ENCODE data around the gene ATP2B1.
A peak's percentile ranks its signal among the peaks of the same experiment; 100 is the strongest.

ATP2B1 gene

DNA sequence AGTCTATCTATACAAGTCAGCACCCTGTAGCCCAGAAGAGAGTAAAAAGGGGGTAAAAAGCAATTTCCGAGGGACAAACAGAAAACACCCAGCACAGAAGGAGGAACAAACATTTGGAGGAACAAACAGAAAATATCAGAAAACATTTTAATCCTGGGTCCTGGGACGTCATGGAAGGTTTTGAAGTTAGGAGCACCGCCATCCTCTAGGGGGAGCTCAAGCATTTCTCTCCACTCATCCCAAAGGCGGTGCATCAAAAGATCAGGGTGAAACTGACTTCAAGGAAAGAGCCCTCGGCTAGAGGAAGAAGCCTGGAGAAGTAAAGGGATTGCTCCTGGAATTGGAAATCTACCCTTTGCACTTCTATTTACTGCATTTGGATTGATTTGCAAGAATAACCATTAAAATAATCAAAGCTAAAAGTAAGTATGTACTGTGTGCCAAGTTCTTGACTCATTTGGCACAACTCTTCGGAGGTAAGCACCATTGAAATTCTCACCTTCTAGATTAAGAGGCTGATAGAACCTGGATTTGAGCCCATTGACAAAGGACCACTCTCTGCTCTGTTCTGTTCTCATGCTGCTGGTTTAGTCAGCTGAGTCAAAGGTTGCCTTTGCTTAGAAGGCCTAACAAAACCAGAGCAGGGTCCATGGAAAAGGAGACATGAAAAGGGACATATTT is 165.6 kb downstream of the ATP2B1 start:
- peak overlapping the region; percentile 1 to 7 (median 1) for H3K27ac Mint-ChIP-seq
- H3K4me1 Mint-ChIP-seq = peaks cover 38% of the 10 kb centered on the region
- H3K27me3 Mint-ChIP-seq (ENCODE audit: low read depth) = no peaks in the 10 kb centered on the region
- H3K4me3 Mint-ChIP-seq = no peak overlapping the region
- no peaks in the 10 kb centered on the region for H3K9me3 Mint-ChIP-seq
- no peaks in the 10 kb centered on the region for H3K36me3 Mint-ChIP-seq (ENCODE audit: low read depth)
- TF ChIP-seq, protein P1, sequence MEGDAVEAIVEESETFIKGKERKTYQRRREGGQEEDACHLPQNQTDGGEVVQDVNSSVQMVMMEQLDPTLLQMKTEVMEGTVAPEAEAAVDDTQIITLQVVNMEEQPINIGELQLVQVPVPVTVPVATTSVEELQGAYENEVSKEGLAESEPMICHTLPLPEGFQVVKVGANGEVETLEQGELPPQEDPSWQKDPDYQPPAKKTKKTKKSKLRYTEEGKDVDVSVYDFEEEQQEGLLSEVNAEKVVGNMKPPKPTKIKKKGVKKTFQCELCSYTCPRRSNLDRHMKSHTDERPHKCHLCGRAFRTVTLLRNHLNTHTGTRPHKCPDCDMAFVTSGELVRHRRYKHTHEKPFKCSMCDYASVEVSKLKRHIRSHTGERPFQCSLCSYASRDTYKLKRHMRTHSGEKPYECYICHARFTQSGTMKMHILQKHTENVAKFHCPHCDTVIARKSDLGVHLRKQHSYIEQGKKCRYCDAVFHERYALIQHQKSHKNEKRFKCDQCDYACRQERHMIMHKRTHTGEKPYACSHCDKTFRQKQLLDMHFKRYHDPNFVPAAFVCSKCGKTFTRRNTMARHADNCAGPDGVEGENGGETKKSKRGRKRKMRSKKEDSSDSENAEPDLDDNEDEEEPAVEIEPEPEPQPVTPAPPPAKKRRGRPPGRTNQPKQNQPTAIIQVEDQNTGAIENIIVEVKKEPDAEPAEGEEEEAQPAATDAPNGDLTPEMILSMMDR (IDR thresholded peaks at IDR 0.05; ENCODE audit: unreplicated experiment in 3 of 3) = peak; percentile 86 to 90 (median 86)

DNA sequence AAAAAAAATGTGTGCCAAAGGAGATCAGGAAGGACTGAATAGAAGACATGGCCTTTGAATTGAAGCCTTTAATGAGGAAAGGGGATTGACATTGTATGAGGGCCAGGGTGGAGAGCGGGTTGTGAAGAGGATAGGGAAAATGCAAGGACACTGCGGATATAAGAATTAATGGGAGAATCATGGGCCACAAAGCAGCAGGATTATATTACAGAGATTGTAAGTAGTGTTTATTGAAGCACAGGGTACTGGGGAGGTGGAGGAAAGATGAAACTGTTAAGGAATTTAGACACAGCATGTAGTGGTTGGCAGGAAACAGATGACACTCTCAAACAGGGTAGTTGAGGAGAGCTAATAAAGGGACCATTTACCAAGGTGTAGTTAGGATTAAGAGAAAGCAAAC is 166.4 kb downstream of the ATP2B1 start:
- Mint-ChIP-seq H3K36me3 (ENCODE audit: low read depth) (no peaks in the 10 kb centered on the region), H3K27ac (no peak overlapping the region), H3K4me1 (peaks cover 38% of the 10 kb centered on the region), H3K4me3 (no peak overlapping the region), H3K9me3 (no peaks in the 10 kb centered on the region), H3K27me3 (ENCODE audit: low read depth) (no peaks in the 10 kb centered on the region)
- TF ChIP-seq, protein P1 (IDR thresholded peaks at IDR 0.05; ENCODE audit: unreplicated experiment in 3 of 3) = no peak

DNA sequence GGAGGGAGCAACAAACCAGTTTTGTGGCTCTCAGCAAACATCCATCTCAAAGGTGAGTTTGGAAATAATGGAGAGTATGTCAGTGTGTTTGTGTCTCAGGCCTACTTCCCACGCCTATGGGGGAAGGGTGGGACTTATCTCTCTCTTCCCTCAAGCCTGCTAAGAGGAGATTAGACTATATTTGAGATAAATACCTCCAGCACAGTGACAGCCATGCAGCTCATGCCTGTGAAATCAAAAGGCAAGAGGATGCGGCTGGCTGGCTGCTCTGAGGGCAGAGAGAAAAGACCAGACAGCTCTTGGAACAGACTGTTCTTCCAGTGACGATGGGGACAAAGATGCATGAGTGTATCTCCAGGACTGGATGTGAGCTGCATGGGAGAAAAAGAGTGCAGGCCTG is 168.1 kb downstream of the ATP2B1 start:
- H3K36me3 Mint-ChIP-seq (ENCODE audit: low read depth) = no peaks in the 10 kb centered on the region
- H3K27ac Mint-ChIP-seq = no peak overlapping the region
- no peaks in the 10 kb centered on the region for H3K27me3 Mint-ChIP-seq (ENCODE audit: low read depth)
- no peaks in the 10 kb centered on the region for H3K9me3 Mint-ChIP-seq
- TF ChIP-seq, protein P1 (IDR thresholded peaks at IDR 0.05; ENCODE audit: unreplicated experiment in 3 of 3) = no peak
- H3K4me3 Mint-ChIP-seq = no peak overlapping the region
- H3K4me1 Mint-ChIP-seq = peaks cover 36% of the 10 kb centered on the region

DNA sequence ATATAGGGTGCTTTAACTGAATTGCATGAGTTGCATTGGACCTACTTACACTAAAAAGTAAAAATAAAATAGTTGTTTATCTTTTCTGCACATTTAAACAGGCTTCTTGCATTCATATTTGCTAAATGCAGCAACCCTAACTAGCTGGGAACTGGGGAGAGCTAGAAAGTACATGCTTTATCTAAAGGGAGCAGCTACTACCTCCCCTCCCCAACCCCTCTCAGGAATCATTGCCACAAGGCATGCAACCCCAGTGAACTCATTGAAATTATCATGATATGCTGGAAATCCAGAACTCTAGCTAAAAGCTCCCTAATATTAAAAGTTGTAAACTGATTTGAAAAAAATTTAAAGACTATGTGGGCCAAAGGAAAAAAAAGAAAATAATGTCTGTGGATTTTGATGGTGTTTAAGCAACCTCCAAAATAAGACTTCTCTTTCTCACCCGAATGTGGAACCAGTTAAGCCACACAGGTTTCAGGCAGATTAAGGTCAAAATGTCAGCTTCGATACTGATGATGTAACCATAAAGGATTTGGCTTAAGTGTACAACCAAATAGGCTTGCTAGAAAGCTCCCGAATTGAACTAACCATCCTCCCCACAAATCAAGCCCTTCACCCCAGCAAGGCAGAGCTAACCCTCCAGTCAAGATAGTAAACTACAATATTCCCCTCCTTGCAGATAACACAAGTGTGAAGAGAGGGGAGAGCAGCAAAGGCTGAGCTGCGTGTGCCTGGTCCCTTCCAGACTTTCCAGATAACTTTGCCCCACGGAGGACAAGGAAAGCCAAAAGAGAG is 169.0 kb downstream of the ATP2B1 start:
- TF ChIP-seq, protein P1 (IDR thresholded peaks at IDR 0.05; ENCODE audit: unreplicated experiment in 3 of 3) = no peak
- H3K36me3 Mint-ChIP-seq (ENCODE audit: low read depth) = no peaks in the 10 kb centered on the region
- no peaks in the 10 kb centered on the region for H3K9me3 Mint-ChIP-seq
- no peaks in the 10 kb centered on the region for H3K27me3 Mint-ChIP-seq (ENCODE audit: low read depth)
- H3K27ac Mint-ChIP-seq = no peak overlapping the region
- H3K4me1 Mint-ChIP-seq = peaks cover 27% of the 10 kb centered on the region
- H3K4me3 Mint-ChIP-seq = no peak overlapping the region

DNA sequence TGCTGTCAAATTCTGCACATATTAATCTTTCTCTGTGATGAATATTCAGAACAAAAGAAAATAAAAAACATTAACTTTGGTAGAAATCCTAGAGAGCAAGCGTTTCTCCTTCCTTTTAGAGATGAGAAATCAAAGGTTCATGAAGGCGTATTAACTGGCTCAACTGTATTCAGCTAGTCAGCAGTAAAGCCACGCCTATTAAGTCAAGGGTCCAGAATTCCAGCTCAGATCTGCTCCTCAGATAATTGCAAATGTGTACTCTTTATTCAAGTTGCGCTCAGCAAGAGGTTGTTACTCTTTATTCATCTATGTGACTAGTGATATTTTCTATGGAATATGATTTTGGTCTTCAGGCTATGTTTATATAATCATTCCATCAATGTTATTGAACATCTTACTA is 169.7 kb downstream of the ATP2B1 start:
- H3K4me3 Mint-ChIP-seq = no peak overlapping the region
- no peaks in the 10 kb centered on the region for H3K9me3 Mint-ChIP-seq
- H3K27me3 Mint-ChIP-seq (ENCODE audit: low read depth) = no peaks in the 10 kb centered on the region
- no peaks in the 10 kb centered on the region for H3K36me3 Mint-ChIP-seq (ENCODE audit: low read depth)
- peaks cover 20% of the 10 kb centered on the region for H3K4me1 Mint-ChIP-seq
- no peak overlapping the region for H3K27ac Mint-ChIP-seq
- TF ChIP-seq, protein P1 (IDR thresholded peaks at IDR 0.05; ENCODE audit: unreplicated experiment in 3 of 3) = no peak
